Erythroblast (primary cell): ENCODE results near the gene RUSC2.

Source experiments
- GATA1 ChIP-seq: IDR thresholded peaks from 2 replicates; pipeline ENCODE4 v1.6.1; 2011; ENCODE audit warnings: low read depth, mild to moderate bottlenecking, control low read depth, low read length, moderate library complexity
- POLR2A ChIP-seq: IDR thresholded peaks from 2 replicates; pipeline ENCODE4 v1.6.1; 2011; ENCODE audit warnings: mild to moderate bottlenecking, low read length

DNA sequence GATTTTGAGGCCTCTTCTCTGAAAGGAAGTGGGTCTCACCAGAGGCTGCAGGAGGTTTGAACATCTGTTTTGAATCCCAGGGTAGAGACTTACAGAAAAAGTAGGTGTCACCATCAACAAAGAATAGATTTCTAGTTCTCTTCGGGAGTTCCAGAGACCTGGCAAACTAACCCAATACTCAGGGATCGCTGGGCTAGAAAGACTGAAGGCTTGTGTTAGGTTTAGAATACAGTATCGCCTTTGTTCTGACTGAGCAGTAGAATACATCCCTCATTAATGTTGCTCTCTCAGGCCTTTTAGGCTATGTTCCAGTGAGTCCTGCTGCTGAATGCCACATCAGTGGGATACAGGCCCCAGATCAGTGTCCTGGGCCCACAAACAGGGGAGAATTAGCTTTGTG, 27.2 kb downstream of the RUSC2 start:
- TF ChIP-seq POLR2A (no peak), GATA1 (no peak)
